Gastroesophageal sphincter (tissue), 4 donors: ENCODE results near the gene NTRK3. TPM values are rescaled to one million over a fixed set of nuclear protein-coding genes. Genes with fewer than 3 reads are reported as not detected.

Experiments
- ATAC-seq: fragments of 150-250 bp; one replicate; pipeline ENCODE4 v1.9.1; 2016; ENCODE audit warnings: mild to moderate bottlenecking, moderate library complexity
- H3K27ac ChIP-seq, 4 donors: fragments of 200-600 bp; sonication (generic) in 3 of 4; 1 replicate in 3 of 4; 2 replicates in 1 of 4; pipeline ENCODE4 v1.5.1; 2016 to 2019
- H3K27me3 ChIP-seq: fragments of 200-600 bp; sonication (generic); one replicate; pipeline ENCODE4 v1.5.1; 2019
- H3K36me3 ChIP-seq, 2 donors: fragments of 200-600 bp; sonication (generic); one replicate each; pipeline ENCODE4 v1.5.1; 2019; ENCODE audit warnings: control low read depth in 1 of 2
- H3K4me1 ChIP-seq, 3 donors: fragments of 200-600 bp; sonication (generic); 1 replicate in 2 of 3; 2 replicates in 1 of 3; pipeline ENCODE4 v1.5.1; 2016 to 2019; ENCODE audit warnings: control low read depth in 2 of 3
- H3K4me3 ChIP-seq, 2 donors: fragments of 200-600 bp; sonication (generic); one replicate each; pipeline ENCODE4 v1.5.1; 2019; ENCODE audit warnings: mild to moderate bottlenecking in 1 of 2, moderate library complexity in 1 of 2
- H3K9me3 ChIP-seq, 3 donors: fragments of 200-600 bp; sonication (generic); one replicate each; pipeline ENCODE4 v1.5.1; 2017 to 2019; ENCODE audit warnings: control low read depth in 2 of 3
- EP300 ChIP-seq: sonication (generic); formaldehyde crosslinking; IDR thresholded peaks from one replicate; pipeline ENCODE4 v1.6.1; 2017; ENCODE audit warnings: antibody characterized with exemption, mild to moderate bottlenecking
- POLR2A ChIP-seq, 2 donors: fragments of 450-650 bp; IDR thresholded peaks; one replicate each; pipeline ENCODE4 v1.6.1; 2017; ENCODE audit warnings: antibody characterized with exemption in 2 of 2, mild to moderate bottlenecking in 2 of 2, moderate library complexity in 1 of 2
- POLR2AphosphoS5 ChIP-seq: sonication (generic); formaldehyde crosslinking; IDR thresholded peaks from one replicate; pipeline ENCODE4 v1.6.1; 2017; ENCODE audit warnings: antibody characterized with exemption
- WGBS, 2 donors: methylation state at CpG; one replicate each; pipeline ENCODE4 v1.1.5; 2018; ENCODE audit warnings: low coverage in 1 of 2; 5-methylcytosine and 5-hydroxymethylcytosine counted together
- total RNA-seq, 4 donors: library from RNA; depleted of rRNA; stranded (reverse); fragments of >200 nt; gene quantifications; one replicate each; pipeline ENCODE4 v1.1.0, GENCODE V29; 2016
- TF ChIP-seq, protein P1 (sequence below), 4 experiments: fragments of 200-600 bp in 2 of 4; fragments of 450-650 bp in 2 of 4; sonication (generic) in 1 of 4; IDR thresholded peaks; one replicate each; pipeline ENCODE4 v1.5.1; 2017 to 2019; ENCODE audit warnings: antibody characterized with exemption in 4 of 4, mild to moderate bottlenecking in 2 of 4, moderate library complexity in 2 of 4

Gene NTRK3
- total RNA-seq, 4 donors from 2014 or later, result 0.47 to 4.3 (median 1.5) TPM

DNA sequence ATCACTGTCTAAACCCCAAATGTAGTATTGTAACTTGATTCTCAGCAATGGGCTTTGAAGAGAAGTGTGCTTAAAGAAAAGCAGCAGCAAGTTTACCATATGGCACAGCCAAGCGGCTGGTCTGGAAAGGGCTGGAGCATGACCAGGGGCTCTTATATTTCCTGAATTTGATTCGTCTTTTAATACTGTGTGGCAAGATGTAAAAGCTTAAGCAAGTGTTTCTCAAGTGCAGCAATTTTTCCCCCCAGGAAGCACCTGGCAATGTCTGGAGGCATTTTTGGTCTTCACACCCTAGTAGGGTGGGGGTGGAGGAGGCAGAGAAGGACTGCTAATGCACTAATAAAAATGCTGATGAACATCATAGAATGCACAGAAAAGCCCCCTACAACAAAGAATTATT lies 397.9 kb downstream of the NTRK3 start:
- Histone ChIP-seq H3K4me3 (no peak overlapping the region), H3K9me3 (no peaks in the 10 kb centered on the region), H3K27me3 (peaks cover 7% of the 10 kb centered on the region), H3K27ac (no peak overlapping the region), H3K36me3 (no peaks in the 10 kb centered on the region), H3K4me1 (no peaks in the 10 kb centered on the region)
- TF ChIP-seq POLR2A (IDR thresholded peaks at IDR 0.05) (no peak), EP300 (no peak), POLR2AphosphoS5 (no peak)
- TF ChIP-seq, protein P1, sequence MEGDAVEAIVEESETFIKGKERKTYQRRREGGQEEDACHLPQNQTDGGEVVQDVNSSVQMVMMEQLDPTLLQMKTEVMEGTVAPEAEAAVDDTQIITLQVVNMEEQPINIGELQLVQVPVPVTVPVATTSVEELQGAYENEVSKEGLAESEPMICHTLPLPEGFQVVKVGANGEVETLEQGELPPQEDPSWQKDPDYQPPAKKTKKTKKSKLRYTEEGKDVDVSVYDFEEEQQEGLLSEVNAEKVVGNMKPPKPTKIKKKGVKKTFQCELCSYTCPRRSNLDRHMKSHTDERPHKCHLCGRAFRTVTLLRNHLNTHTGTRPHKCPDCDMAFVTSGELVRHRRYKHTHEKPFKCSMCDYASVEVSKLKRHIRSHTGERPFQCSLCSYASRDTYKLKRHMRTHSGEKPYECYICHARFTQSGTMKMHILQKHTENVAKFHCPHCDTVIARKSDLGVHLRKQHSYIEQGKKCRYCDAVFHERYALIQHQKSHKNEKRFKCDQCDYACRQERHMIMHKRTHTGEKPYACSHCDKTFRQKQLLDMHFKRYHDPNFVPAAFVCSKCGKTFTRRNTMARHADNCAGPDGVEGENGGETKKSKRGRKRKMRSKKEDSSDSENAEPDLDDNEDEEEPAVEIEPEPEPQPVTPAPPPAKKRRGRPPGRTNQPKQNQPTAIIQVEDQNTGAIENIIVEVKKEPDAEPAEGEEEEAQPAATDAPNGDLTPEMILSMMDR (IDR thresholded peaks at IDR 0.05), result no peak
- 54 to 56% methylated on average over 2 of the region's 2 CpGs for WGBS, 2 donors
- ATAC-seq, result no peak

DNA sequence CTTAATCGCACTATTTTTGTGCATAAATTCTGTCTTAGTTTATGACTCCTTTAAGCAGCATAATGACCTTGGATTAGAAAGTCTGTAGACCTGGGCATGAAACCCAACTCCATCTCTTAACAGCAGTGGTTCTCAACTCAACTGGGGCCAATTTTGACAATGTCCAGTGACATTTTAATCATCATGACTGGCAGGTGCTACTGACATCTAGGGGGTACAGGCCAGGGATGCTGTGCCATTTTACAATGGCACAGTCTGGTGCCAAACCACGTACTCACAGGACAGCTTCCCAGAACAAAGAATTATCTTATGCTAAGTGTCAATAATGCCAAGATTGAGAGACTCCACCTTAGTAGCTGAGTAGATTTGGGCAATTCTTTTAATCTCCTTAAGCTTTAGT lies 405.0 kb downstream of the NTRK3 start:
- Histone ChIP-seq H3K9me3 (no peaks in the 10 kb centered on the region), H3K4me3 (no peak overlapping the region), H3K27me3 (peaks cover 7% of the 10 kb centered on the region), H3K27ac (no peak overlapping the region), H3K4me1 (no peaks in the 10 kb centered on the region), H3K36me3 (no peaks in the 10 kb centered on the region)
- TF ChIP-seq POLR2AphosphoS5, result no peak
- TF ChIP-seq, protein P1 (IDR thresholded peaks at IDR 0.05), result no peak
- TF ChIP-seq EP300, result no peak
- TF ChIP-seq POLR2A (IDR thresholded peaks at IDR 0.05), result no peak
- no peak for ATAC-seq
- WGBS, 2 donors, result 83 to 87% methylated on average over 1 to 2 of the region's 2 CpGs

DNA sequence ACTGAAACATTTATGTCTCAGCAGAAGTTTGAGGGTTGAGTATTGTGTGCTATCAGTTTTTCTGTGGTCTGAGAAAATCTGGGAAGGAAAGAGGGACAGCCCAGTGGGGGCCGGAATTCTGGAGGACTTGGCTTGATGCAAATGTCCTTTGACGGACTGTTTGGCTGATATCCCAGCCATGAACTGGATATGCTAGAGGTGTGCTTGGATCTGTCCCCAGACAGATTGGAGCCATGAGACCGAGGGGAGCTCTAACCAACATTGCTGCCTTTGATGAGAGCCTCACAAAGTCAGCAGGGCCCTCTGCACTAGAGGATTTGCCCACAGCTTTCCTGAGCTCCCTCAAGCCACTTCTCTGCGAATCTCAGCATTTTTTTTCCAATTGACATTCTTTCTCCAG lies 405.6 kb downstream of the NTRK3 start:
- Histone ChIP-seq H3K27ac (no peak overlapping the region), H3K9me3 (no peaks in the 10 kb centered on the region), H3K4me3 (no peak overlapping the region), H3K36me3 (no peaks in the 10 kb centered on the region), H3K4me1 (no peaks in the 10 kb centered on the region), H3K27me3 (peaks cover 7% of the 10 kb centered on the region)
- TF ChIP-seq POLR2AphosphoS5 (no peak), EP300 (no peak), POLR2A (IDR thresholded peaks at IDR 0.05) (no peak)
- TF ChIP-seq, protein P1 (IDR thresholded peaks at IDR 0.05), result no peak
- 20 to 44% methylated on average over 1 to 4 of the region's 4 CpGs for WGBS, 2 donors
- ATAC-seq, result no peak

- TF ChIP-seq, protein P1 (IDR thresholded peaks at IDR 0.05), result no peak
- TF ChIP-seq POLR2A (IDR thresholded peaks at IDR 0.05), result no peak
- TF ChIP-seq POLR2AphosphoS5, result no peak
- no peak for TF ChIP-seq EP300
- H3K36me3 ChIP-seq, result no peaks in the 10 kb centered on the region
- H3K27ac ChIP-seq, result no peak overlapping the region
- no peaks in the 10 kb centered on the region for H3K27me3 ChIP-seq
- no peak for ATAC-seq
- H3K4me1 ChIP-seq, result no peaks in the 10 kb centered on the region
- H3K4me3 ChIP-seq, result no peak overlapping the region
- WGBS, 2 donors, result 64 to 88% methylated on average over 2 of the region's 2 CpGs
- H3K9me3 ChIP-seq, result no peaks in the 10 kb centered on the region
Measured at GRCh38 chr15:87849181-87849580, 407.4 kb downstream of the NTRK3 start.

DNA sequence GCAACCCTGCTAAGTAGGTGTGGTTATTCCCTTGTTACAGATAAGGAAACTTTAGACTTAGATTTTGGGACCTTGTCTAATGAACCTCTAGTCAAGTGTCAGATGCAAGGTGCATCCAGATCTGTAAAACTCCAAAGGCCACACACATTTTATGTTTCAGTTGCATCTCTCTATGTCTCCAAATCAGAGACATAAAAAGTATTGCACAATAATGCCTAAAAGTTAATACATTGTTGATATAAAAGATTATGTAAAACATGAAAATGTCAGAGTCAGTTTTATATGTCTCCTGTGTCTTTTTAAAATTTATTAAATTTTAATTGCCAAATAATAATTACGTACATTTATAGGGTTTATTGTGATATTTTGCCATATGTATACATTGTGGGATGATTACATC lies 408.5 kb downstream of the NTRK3 start:
- Histone ChIP-seq H3K27me3 (no peaks in the 10 kb centered on the region), H3K9me3 (no peaks in the 10 kb centered on the region), H3K27ac (no peak overlapping the region), H3K36me3 (no peaks in the 10 kb centered on the region), H3K4me3 (no peak overlapping the region), H3K4me1 (no peaks in the 10 kb centered on the region)
- TF ChIP-seq, protein P1 (IDR thresholded peaks at IDR 0.05), result no peak
- TF ChIP-seq POLR2A (IDR thresholded peaks at IDR 0.05), result no peak
- no peak for TF ChIP-seq EP300
- TF ChIP-seq POLR2AphosphoS5, result no peak
- no peak for ATAC-seq
- 73 to 79% methylated on average over 1 of the region's 1 CpG for WGBS, 2 donors
